ENCODE measurements around the gene PKNOX2.
"Not testable (repeated sequence)": the region's sequence is repeated elsewhere in the genome, so short reads cannot be mapped to it uniquely, and the experiment has no call there.

The PKNOX2 gene

GRCh38 chr11:125210066-125210465 lies 45.5 kb downstream of the PKNOX2 start:
- no peak for DNase-seq

GRCh38 chr11:125211191-125211947 lies 46.8 kb downstream of the PKNOX2 start:
- DNase-seq, result no peak

- no peak for DNase-seq
Measured at GRCh38 chr11:125211948-125212340, 47.4 kb downstream of the PKNOX2 start.

- DNase-seq, result no peak
Measured at GRCh38 chr11:125214601-125215565, 50.3 kb downstream of the PKNOX2 start.

GRCh38 chr11:125215976-125216375 lies 51.4 kb downstream of the PKNOX2 start:
- DNase-seq, result no peak

- no peak for DNase-seq
Measured at GRCh38 chr11:125218336-125218735, 53.8 kb downstream of the PKNOX2 start.

GRCh38 chr11:125221461-125221860 lies 56.9 kb downstream of the PKNOX2 start:
- no peak for DNase-seq

GRCh38 chr11:125222494-125222893 lies 57.9 kb downstream of the PKNOX2 start:
- DNase-seq, result no peak

- not testable (repeated sequence) for DNase-seq
Measured at GRCh38 chr11:125223161-125223560, 58.6 kb downstream of the PKNOX2 start.

- DNase-seq, result no peak
Measured at GRCh38 chr11:125223901-125224361, 59.4 kb downstream of the PKNOX2 start.

GRCh38 chr11:125224391-125225021 lies 60.0 kb downstream of the PKNOX2 start:
- DNase-seq, result no peak

GRCh38 chr11:125225401-125225800 lies 60.9 kb downstream of the PKNOX2 start:
- no peak for DNase-seq

GRCh38 chr11:125226031-125226430 lies 61.5 kb downstream of the PKNOX2 start:
- no peak for DNase-seq

GRCh38 chr11:125226706-125227105 lies 62.2 kb downstream of the PKNOX2 start:
- no peak for DNase-seq

GRCh38 chr11:125227151-125227550 lies 62.6 kb downstream of the PKNOX2 start:
- no peak for DNase-seq

- DNase-seq, result no peak
Measured at GRCh38 chr11:125228445-125228844, 63.9 kb downstream of the PKNOX2 start.

- no peak for DNase-seq
Measured at GRCh38 chr11:125228993-125229392, 64.4 kb downstream of the PKNOX2 start.

GRCh38 chr11:125229916-125230315 lies 65.4 kb downstream of the PKNOX2 start:
- no peak for DNase-seq

- no peak for DNase-seq
Measured at GRCh38 chr11:125233116-125233515, 68.6 kb downstream of the PKNOX2 start.

GRCh38 chr11:125233736-125234275 lies 69.3 kb downstream of the PKNOX2 start:
- no peak for DNase-seq

GRCh38 chr11:125235071-125235471 lies 70.5 kb downstream of the PKNOX2 start:
- no peak for DNase-seq

- no peak for DNase-seq
Measured at GRCh38 chr11:125236072-125236825, 71.7 kb downstream of the PKNOX2 start.
